ENCODE results near the gene ANKS1B. TPM values are rescaled to one million over a fixed set of nuclear protein-coding genes. Genes with fewer than 3 reads are reported as not detected.

ANKS1B gene
- total RNA-seq, 1 donor from 2014 or later: 5.6 TPM

DNA sequence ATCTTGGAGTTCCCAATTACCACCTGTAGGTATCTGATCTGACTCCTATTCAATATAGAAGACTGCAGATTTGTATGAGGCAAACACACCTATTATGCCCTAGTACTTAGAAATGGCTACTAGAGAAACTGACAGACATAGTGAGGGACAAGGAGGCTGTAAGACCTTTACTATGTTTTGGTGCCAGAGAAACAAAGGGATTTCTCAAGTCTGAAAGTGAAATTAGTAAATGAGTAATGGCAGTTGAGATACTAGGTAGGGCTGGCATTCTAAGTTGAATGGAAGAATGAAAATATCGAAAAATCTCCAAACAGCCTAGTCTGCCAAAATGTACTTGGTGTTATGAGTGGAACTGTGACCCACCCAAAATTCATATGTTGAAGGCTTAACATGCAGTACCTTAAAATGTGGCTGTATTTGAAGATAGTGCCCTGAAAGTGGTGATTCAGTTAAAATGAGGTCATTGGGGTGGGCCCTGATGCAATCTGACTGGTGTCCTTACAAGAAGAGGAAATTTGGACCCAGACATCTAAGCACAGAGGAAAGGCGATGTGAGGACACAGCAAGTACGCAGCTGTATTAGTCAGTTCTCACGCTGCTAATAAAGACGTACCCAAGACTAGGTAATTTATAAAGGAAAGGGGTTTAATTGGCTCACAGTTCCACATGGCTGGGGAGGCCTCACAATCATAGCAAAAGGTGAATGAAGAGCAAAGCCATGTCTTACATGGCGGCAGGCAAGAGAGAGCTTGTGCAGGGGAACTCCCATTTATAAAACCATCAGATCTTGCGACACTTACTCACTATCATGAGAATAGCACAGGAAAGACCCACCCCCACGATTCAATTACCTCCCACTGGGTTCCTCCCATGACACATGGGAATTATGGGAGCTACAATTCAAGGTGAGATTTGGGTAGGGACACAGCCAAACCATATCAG is 1212.7 kb downstream of the ANKS1B start:
- Mint-ChIP-seq H3K9me3 (no peaks in the 10 kb centered on the region), H3K27me3 (ENCODE audit: low read depth) (no peaks in the 10 kb centered on the region), H3K4me3 (no peak overlapping the region), H3K4me1 (no peaks in the 10 kb centered on the region), H3K27ac (ENCODE audit: unreplicated experiment) (no peak overlapping the region), H3K36me3 (ENCODE audit: low read depth) (no peaks in the 10 kb centered on the region)
- no peak for DNase-seq (ENCODE audit: low read depth, low spot score)
- TF ChIP-seq, protein P1, sequence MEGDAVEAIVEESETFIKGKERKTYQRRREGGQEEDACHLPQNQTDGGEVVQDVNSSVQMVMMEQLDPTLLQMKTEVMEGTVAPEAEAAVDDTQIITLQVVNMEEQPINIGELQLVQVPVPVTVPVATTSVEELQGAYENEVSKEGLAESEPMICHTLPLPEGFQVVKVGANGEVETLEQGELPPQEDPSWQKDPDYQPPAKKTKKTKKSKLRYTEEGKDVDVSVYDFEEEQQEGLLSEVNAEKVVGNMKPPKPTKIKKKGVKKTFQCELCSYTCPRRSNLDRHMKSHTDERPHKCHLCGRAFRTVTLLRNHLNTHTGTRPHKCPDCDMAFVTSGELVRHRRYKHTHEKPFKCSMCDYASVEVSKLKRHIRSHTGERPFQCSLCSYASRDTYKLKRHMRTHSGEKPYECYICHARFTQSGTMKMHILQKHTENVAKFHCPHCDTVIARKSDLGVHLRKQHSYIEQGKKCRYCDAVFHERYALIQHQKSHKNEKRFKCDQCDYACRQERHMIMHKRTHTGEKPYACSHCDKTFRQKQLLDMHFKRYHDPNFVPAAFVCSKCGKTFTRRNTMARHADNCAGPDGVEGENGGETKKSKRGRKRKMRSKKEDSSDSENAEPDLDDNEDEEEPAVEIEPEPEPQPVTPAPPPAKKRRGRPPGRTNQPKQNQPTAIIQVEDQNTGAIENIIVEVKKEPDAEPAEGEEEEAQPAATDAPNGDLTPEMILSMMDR (conservative IDR thresholded peaks at IDR 0.05): no peak

DNA sequence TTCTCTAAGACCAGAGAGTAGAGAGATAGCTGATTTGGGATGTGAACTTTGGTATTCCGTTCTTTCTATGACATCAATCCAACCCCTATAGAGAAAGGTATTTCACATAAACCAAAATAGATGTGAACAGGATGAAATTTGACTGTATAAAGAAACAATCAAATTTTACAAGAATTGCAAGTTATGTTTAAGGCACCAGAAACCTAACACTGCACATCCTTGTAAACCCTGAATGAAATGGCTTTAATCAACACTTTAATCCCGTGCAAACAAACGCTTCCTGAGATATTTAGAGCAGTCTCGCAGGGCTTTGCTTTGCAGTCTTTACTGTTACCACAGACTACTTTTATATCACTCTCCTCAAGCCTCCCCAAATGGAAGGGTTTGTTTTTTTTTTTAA is 1214.5 kb downstream of the ANKS1B start:
- H3K27me3 Mint-ChIP-seq (ENCODE audit: low read depth): no peaks in the 10 kb centered on the region
- no peak for DNase-seq (ENCODE audit: low read depth, low spot score)
- no peaks in the 10 kb centered on the region for H3K4me1 Mint-ChIP-seq
- no peak overlapping the region for H3K27ac Mint-ChIP-seq (ENCODE audit: unreplicated experiment)
- no peak overlapping the region for H3K4me3 Mint-ChIP-seq
- TF ChIP-seq, protein P1 (conservative IDR thresholded peaks at IDR 0.05): no peak
- no peaks in the 10 kb centered on the region for H3K9me3 Mint-ChIP-seq
- H3K36me3 Mint-ChIP-seq (ENCODE audit: low read depth): no peaks in the 10 kb centered on the region

GRCh38 chr12:98769068-98769467 is 1215.7 kb downstream of the ANKS1B start:
- Mint-ChIP-seq H3K4me3 (no peak overlapping the region), H3K36me3 (ENCODE audit: low read depth) (no peaks in the 10 kb centered on the region), H3K9me3 (no peaks in the 10 kb centered on the region), H3K27me3 (ENCODE audit: low read depth) (no peaks in the 10 kb centered on the region), H3K27ac (ENCODE audit: unreplicated experiment) (no peak overlapping the region), H3K4me1 (no peaks in the 10 kb centered on the region)
- no peak for DNase-seq (ENCODE audit: low read depth, low spot score)
- TF ChIP-seq, protein P1 (conservative IDR thresholded peaks at IDR 0.05): no peak

GRCh38 chr12:98767248-98767647 is 1217.5 kb downstream of the ANKS1B start:
- no peak for DNase-seq (ENCODE audit: low read depth, low spot score)
- Mint-ChIP-seq H3K27ac (ENCODE audit: unreplicated experiment) (no peak overlapping the region), H3K9me3 (no peaks in the 10 kb centered on the region), H3K27me3 (ENCODE audit: low read depth) (no peaks in the 10 kb centered on the region), H3K36me3 (ENCODE audit: low read depth) (no peaks in the 10 kb centered on the region), H3K4me1 (no peaks in the 10 kb centered on the region), H3K4me3 (no peak overlapping the region)
- TF ChIP-seq, protein P1 (conservative IDR thresholded peaks at IDR 0.05): no peak

DNA sequence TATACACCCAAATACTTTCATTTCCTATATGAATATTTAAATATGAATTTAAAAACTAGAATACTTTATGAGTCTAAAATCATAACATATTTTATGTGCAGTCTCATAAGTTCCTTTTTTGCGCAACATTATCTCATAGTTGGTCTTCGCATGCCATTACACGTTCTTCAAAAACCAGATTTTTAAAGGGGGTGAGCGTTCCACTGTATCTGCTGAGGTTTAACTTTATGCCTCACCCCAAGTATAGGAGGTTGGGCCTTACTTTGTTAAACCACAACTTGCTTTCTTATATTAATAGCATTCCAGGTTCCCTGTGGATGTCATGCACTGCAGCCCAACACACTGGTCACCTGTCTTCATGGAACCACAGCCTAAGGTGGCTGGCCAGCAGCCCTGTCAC is 1221.1 kb downstream of the ANKS1B start:
- H3K36me3 Mint-ChIP-seq (ENCODE audit: low read depth): no peaks in the 10 kb centered on the region
- H3K9me3 Mint-ChIP-seq: no peaks in the 10 kb centered on the region
- DNase-seq (ENCODE audit: low read depth, low spot score): no peak
- no peak overlapping the region for H3K27ac Mint-ChIP-seq (ENCODE audit: unreplicated experiment)
- H3K4me3 Mint-ChIP-seq: no peak overlapping the region
- TF ChIP-seq, protein P1 (conservative IDR thresholded peaks at IDR 0.05): no peak
- no peaks in the 10 kb centered on the region for H3K27me3 Mint-ChIP-seq (ENCODE audit: low read depth)
- peaks cover 4% of the 10 kb centered on the region for H3K4me1 Mint-ChIP-seq
